ENCODE results near the gene DDX49.
"Not testable (repeated sequence)": the region's sequence is repeated elsewhere in the genome, so short reads cannot be mapped to it uniquely, and the experiment has no call there.

The DDX49 gene

GRCh38 chr19:18912933-18913332 is 6.6 kb upstream of the DDX49 start:
- DNase-seq, result no peak

- no peak for DNase-seq
Observed at GRCh38 chr19:18913466-18913865, 6.0 kb upstream of the DDX49 start.

GRCh38 chr19:18915639-18916038 is 3.9 kb upstream of the DDX49 start:
- DNase-seq, result no peak

- not testable (repeated sequence) for DNase-seq
Observed at GRCh38 chr19:18917593-18917992, 1.9 kb upstream of the DDX49 start.

GRCh38 chr19:18919900-18920214 is 342 bp downstream of the DDX49 start:
- DNase-seq, result no peak

- no peak for DNase-seq
Observed at GRCh38 chr19:18920400-18920799, 885 bp downstream of the DDX49 start.

- no peak for DNase-seq
Observed at GRCh38 chr19:18921593-18921992, 2.1 kb downstream of the DDX49 start.

GRCh38 chr19:18922228-18922985 is 2.9 kb downstream of the DDX49 start:
- no peak for DNase-seq

- DNase-seq, result no peak
Observed at GRCh38 chr19:18924684-18925213, 5.2 kb downstream of the DDX49 start.

- DNase-seq, result no peak
Observed at GRCh38 chr19:18928018-18928805, 8.7 kb downstream of the DDX49 start.

GRCh38 chr19:18929311-18929710 is 9.8 kb downstream of the DDX49 start:
- DNase-seq, result no peak

GRCh38 chr19:18931316-18932162 is 12.0 kb downstream of the DDX49 start:
- no peak for DNase-seq

GRCh38 chr19:18932216-18932841 is 12.8 kb downstream of the DDX49 start:
- DNase-seq, result no peak

- no peak for DNase-seq
Observed at GRCh38 chr19:18933297-18933696, 13.8 kb downstream of the DDX49 start.

GRCh38 chr19:18939163-18939562 is 19.6 kb downstream of the DDX49 start:
- no peak for DNase-seq

- no peak for DNase-seq
Observed at GRCh38 chr19:18939922-18940768, 20.6 kb downstream of the DDX49 start.

- DNase-seq, result no peak
Observed at GRCh38 chr19:18940769-18941627, 21.5 kb downstream of the DDX49 start, which contains the start of gene HOMER3. Gene HOMER3, minus strand, starts transcription at chr19:18941217. Its CDS starts 2,235 bp downstream, at chr19:18938982.

GRCh38 chr19:18941628-18942354 is 22.3 kb downstream of the DDX49 start:
- no peak for DNase-seq

- DNase-seq, result no peak
Observed at GRCh38 chr19:18942692-18943091, 23.2 kb downstream of the DDX49 start.

- DNase-seq, result no peak
Observed at GRCh38 chr19:18943465-18943864, 23.9 kb downstream of the DDX49 start.
